Nephron (organoid): ENCODE data around the gene HAP1.

ENCODE experiments used
- H3K27ac Mint-ChIP-seq, 3 experiments: 2 replicates each; pipeline ENCODE4 v1.8.0; 2020; ENCODE audit warnings: mixed read lengths in 3 of 3, mild to moderate bottlenecking in 2 of 3, moderate library complexity in 1 of 3
- H3K27me3 Mint-ChIP-seq: 2 replicates; pipeline ENCODE4 v1.8.0; 2021; ENCODE audit warnings: low read depth, mild to moderate bottlenecking, moderate library complexity, mixed read lengths
- H3K36me3 Mint-ChIP-seq: 2 replicates; pipeline ENCODE4 v1.8.0; 2020; ENCODE audit warnings: low read depth, mixed read lengths
- H3K4me1 Mint-ChIP-seq: 2 replicates; pipeline ENCODE4 v1.8.0; 2020; ENCODE audit warnings: mixed read lengths
- H3K4me3 Mint-ChIP-seq, 3 experiments: 2 replicates each; pipeline ENCODE4 v1.8.0; 2020; ENCODE audit warnings: mild to moderate bottlenecking in 3 of 3, mixed read lengths in 3 of 3, moderate library complexity in 2 of 3
- H3K9me3 Mint-ChIP-seq: 2 replicates; pipeline ENCODE4 v1.8.0; 2020; ENCODE audit warnings: mixed read lengths
- TF ChIP-seq, protein P1 (sequence below), 3 experiments: fragments of 200-600 bp; sonication (generic); IDR thresholded peaks; one replicate each; pipeline ENCODE4 v1.5.0; 2021; ENCODE audit warnings: antibody characterized with exemption in 3 of 3; ENCODE audit not compliant: unreplicated experiment in 3 of 3

HAP1 gene

DNA sequence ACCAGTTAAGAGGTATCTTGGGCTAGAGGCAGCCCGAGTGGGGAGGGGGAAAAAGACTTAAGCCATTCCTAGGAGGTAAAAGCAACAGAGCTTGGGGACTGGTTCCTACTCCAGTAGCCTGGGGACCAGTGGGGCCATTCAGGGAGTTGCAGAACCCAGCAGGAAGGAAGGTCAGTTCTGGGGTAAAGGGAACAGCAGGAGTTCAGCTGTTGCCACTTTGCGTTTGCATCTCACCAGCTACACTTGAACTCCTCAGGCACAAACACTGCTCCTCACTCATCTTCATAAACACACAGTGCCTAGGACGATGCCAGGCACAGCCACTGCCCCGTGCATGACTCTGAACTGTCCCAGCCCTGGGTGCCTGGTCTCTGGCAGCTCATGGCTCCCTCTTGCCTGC, 4.0 kb downstream of the HAP1 start:
- Mint-ChIP-seq H3K4me3 (no peak overlapping the region), H3K36me3 (no peaks in the 10 kb centered on the region), H3K4me1 (peaks cover 10% of the 10 kb centered on the region), H3K27ac (no peak overlapping the region), H3K9me3 (no peaks in the 10 kb centered on the region), H3K27me3 (peaks cover 70% of the 10 kb centered on the region)
- TF ChIP-seq, protein P1, sequence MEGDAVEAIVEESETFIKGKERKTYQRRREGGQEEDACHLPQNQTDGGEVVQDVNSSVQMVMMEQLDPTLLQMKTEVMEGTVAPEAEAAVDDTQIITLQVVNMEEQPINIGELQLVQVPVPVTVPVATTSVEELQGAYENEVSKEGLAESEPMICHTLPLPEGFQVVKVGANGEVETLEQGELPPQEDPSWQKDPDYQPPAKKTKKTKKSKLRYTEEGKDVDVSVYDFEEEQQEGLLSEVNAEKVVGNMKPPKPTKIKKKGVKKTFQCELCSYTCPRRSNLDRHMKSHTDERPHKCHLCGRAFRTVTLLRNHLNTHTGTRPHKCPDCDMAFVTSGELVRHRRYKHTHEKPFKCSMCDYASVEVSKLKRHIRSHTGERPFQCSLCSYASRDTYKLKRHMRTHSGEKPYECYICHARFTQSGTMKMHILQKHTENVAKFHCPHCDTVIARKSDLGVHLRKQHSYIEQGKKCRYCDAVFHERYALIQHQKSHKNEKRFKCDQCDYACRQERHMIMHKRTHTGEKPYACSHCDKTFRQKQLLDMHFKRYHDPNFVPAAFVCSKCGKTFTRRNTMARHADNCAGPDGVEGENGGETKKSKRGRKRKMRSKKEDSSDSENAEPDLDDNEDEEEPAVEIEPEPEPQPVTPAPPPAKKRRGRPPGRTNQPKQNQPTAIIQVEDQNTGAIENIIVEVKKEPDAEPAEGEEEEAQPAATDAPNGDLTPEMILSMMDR (IDR thresholded peaks at IDR 0.05; ENCODE audit: unreplicated experiment in 3 of 3) = no peak

DNA sequence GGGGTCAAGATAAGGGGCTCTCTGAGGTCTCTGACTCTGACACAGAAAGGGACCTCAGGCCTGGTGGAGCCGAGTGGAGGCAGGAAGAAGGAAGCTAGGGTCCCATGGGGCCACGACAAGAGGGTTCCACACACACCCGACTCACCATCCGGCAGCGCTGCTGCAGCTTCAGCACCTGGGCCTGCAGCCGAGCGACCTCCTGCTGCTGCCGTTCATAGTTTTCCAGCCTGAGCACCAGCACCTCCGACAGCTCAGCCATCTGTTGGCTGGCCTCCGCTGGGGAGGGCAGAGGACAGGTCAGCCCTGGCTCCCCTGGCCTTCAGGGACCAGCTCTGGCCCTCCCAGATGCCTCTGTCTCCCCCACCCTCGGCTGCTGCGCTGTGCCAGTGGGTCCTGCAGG, 6.4 kb downstream of the HAP1 start:
- TF ChIP-seq, protein P1 (IDR thresholded peaks at IDR 0.05; ENCODE audit: unreplicated experiment in 3 of 3) = no peak
- H3K9me3 Mint-ChIP-seq = no peaks in the 10 kb centered on the region
- H3K4me3 Mint-ChIP-seq = no peak overlapping the region
- peaks cover 49% of the 10 kb centered on the region for H3K27me3 Mint-ChIP-seq
- no peaks in the 10 kb centered on the region for H3K36me3 Mint-ChIP-seq
- H3K4me1 Mint-ChIP-seq = peaks cover 5% of the 10 kb centered on the region
- H3K27ac Mint-ChIP-seq = no peak overlapping the region

DNA sequence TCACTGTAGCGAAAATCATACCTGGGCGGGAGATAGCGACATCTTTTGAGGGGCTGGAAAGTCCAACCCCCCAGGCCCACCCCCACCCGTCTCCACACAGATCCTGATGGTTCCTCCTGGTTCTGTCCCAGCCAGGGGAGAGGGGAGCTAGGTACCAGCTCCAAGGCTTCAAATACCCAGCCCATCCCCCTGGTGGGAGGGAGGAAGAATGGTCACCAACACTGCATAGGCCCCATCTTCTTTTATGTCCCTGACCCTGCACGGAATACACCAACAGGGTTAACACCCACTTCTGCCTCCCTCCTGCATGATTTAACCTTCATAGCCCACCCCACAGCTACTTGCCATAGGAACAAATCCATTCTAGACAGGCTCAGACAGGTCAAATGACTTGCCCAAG, 9.3 kb downstream of the HAP1 start:
- H3K9me3 Mint-ChIP-seq = no peaks in the 10 kb centered on the region
- H3K36me3 Mint-ChIP-seq = no peaks in the 10 kb centered on the region
- no peaks in the 10 kb centered on the region for H3K4me1 Mint-ChIP-seq
- TF ChIP-seq, protein P1 (IDR thresholded peaks at IDR 0.05; ENCODE audit: unreplicated experiment in 3 of 3) = no peak
- no peak overlapping the region for H3K27ac Mint-ChIP-seq
- H3K27me3 Mint-ChIP-seq = peaks cover 20% of the 10 kb centered on the region
- no peak overlapping the region for H3K4me3 Mint-ChIP-seq

DNA sequence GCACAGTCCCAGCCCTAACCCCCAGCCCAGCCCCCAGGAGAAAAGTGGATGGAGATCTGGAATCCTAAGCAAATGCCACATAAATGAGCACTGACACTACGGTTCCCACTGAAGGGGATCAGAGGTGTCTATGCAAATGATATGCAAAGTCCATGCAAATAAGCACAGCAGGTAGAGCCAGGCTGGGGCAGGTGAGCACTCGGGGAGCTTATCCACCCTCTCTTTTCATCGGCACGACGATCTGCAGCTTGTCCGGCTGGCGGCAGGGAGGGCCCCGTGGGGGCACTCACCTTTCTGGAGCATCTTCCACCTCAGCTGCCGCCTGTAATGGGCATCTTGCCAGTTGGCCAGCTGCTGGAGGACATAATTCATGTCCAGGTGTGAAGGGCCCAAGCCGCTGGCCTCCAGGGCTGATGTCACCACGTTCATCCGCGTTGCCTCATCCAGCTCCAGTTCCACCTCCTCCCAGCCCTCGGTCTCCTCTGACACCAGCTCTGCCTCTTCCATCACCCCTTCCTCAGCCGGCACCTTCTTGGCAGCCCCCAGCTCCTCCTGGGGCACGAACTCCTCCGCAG, 9.9 kb downstream of the HAP1 start:
- no peak overlapping the region for H3K4me3 Mint-ChIP-seq
- no peaks in the 10 kb centered on the region for H3K36me3 Mint-ChIP-seq
- TF ChIP-seq, protein P1 (IDR thresholded peaks at IDR 0.05; ENCODE audit: unreplicated experiment in 3 of 3) = no peak
- H3K4me1 Mint-ChIP-seq = no peaks in the 10 kb centered on the region
- H3K27ac Mint-ChIP-seq = no peak overlapping the region
- H3K9me3 Mint-ChIP-seq = no peaks in the 10 kb centered on the region
- H3K27me3 Mint-ChIP-seq = peaks cover 14% of the 10 kb centered on the region

DNA sequence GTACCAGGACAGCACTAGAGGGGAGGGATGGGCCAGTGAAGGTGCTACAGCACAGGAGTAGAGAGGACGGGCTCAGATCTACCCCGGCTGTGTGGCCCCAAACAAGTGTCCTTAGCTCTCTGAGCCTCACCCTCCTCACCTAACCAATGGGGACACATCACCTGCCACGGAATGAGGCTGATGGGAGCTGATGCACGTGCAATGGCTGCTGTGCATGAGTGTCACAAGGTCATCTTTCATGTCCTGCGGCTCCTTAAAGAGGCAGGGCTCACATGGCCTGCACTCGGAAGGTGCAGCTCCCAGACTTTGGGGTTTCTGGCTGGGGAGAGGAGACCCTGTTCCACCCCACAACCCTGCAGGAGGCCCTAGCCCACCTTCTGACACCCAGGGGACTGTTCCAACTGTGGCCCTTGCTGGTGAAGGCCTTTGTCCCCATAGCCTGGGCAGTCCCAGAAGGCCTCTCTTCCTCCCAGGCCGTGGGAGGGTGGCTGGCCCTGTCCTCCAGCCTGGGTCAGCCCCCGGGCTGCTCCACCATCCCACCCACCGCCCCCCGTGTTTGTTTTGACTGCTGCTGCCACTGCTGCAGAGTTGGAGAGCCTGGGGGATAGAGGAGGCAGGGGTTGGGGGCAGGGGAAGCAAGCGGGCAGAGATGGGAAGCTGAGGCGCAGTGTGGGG, 10.5 kb downstream of the HAP1 start:
- TF ChIP-seq, protein P1 (IDR thresholded peaks at IDR 0.05; ENCODE audit: unreplicated experiment in 3 of 3) = no peak
- H3K27ac Mint-ChIP-seq = no peak overlapping the region
- no peak overlapping the region for H3K4me3 Mint-ChIP-seq
- no peaks in the 10 kb centered on the region for H3K9me3 Mint-ChIP-seq
- H3K36me3 Mint-ChIP-seq = no peaks in the 10 kb centered on the region
- no peaks in the 10 kb centered on the region for H3K4me1 Mint-ChIP-seq
- peaks cover 14% of the 10 kb centered on the region for H3K27me3 Mint-ChIP-seq

DNA sequence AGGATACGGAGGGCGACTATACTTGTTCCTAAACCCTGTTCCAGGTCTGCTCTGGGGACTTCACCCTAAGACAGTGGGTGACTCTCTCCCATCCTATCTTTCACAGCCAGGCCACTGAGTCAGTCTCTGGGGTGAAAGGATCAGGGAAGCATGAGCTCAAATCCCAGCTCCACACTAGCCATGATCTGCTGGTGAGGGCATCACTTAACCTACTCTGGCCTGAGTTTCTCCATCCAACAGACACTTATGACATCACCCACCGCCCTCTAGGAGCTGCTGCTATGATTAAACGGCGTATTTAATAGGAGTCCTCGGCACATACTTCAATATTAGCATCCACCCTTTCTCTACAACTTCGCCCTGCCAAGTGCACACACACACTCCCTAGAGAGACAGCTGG, 12.2 kb downstream of the HAP1 start:
- Mint-ChIP-seq H3K36me3 (no peaks in the 10 kb centered on the region), H3K4me3 (no peak overlapping the region), H3K27ac (no peak overlapping the region), H3K4me1 (no peaks in the 10 kb centered on the region), H3K9me3 (no peaks in the 10 kb centered on the region), H3K27me3 (peaks cover 7% of the 10 kb centered on the region)
- TF ChIP-seq, protein P1 (IDR thresholded peaks at IDR 0.05; ENCODE audit: unreplicated experiment in 3 of 3) = no peak
